NCI-H524 treated with DMSO at 0.1 percent for 48 hours (cell line): ENCODE measurements around the gene PDZD7.

Experiments used
- DNase-seq: peaks from one replicate; lab custom pipeline; 2025; lab: John Stamatoyannopoulos, UW

PDZD7 gene

GRCh38 chr10:101018118-101018599 is 12.8 kb downstream of the PDZD7 start:
- no peak for DNase-seq

DNA sequence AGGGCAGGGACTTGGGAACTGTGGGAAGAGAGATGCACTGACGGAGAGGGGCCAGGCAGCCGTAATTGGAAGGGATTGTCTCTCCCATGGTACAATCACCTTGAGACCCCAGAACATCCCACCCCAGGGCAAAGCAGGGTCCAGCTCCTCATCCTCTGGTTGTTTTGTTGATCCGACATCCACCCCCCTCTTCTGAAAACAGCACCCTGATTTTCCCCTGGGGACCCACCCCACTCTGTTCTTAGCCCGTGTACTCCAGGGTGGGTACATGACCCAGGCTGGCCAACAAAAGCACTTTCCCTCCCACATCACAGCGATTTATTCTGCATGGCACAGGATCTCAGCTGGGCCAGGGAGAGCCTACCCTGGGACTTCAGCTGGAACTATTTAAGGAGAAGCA is 14.1 kb downstream of the PDZD7 start:
- no peak for DNase-seq

GRCh38 chr10:101015582-101015973 is 15.4 kb downstream of the PDZD7 start:
- no peak for DNase-seq

GRCh38 chr10:101014966-101015581 is 15.9 kb downstream of the PDZD7 start:
- DNase-seq: no peak

GRCh38 chr10:101014230-101014884 is 16.6 kb downstream of the PDZD7 start:
- DNase-seq: no peak

DNA sequence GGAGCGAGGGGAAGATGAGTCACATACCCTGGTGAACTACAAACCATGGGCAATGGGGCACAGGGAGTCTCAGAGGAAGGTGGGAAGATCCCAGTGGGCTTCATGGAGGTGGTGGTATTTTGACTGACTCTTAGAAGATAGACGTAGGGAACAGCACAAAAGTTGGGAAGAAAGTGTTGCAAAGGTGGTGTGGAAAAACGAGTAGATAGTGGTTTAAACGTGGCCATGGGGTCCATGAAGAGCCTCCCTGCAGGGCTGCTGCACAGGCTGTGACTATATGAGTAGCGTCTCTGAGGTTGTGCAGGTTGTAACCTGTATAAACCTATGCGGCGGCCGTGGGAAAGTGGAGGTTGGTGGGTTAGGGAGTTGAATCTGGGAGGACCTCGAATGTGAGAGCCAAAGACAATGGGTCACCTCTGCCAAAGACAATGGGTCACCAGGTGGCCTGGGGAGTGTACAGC is 17.5 kb downstream of the PDZD7 start:
- no peak for DNase-seq

GRCh38 chr10:101012525-101013364 is 18.2 kb downstream of the PDZD7 start:
- no peak for DNase-seq

GRCh38 chr10:101011517-101012423 is 19.2 kb downstream of the PDZD7 start:
- no peak for DNase-seq

DNA sequence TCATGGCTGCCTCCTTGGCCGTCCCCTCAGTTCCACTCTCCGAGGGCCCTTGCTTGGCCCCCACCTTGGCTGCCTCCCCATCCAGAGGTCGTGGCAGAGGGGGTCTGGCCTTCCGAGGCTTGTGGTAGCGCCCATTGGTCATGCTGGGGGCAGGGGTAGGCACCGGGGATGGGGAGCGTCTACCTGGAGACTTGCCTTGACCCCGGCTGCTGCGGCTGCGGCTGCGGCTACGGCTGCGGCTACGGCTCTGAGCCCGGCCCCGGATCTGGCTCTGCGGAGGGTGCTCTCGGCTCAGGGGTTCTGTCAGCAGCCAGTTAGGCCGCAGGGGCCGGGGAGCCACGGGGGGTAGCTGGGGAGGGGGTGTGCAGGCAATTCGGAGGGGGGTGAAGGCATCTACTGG is 20.6 kb downstream of the PDZD7 start:
- no peak for DNase-seq

DNA sequence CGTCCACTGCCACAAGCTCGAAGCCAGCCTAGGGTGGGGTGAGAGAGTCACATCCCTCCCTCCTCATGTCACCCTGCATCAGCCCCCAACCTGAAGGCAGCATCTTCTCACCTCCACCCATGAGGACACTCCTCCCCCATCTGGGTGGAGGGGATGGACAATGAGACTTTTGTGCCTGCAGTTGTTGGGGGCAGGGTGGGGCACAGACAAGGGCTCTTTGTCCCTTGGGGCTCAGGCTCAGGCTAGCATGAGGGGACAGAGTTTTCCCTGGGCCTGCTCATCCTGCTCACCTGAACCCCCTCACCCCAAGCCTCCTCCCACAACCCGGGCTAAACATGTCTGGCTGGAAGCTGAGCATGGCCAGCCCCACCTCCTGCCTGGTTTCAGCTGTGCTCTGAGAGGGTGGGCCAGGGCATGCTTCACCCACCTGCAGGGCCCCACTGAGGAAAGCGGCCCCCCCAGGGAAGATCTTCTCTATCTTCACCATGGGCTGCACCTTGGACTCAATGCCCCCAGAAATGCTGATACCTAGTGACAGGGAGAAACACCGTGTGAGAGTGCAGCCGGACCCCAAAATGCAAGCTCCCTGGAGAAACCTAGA is 22.0 kb downstream of the PDZD7 start:
- no peak for DNase-seq

GRCh38 chr10:101007915-101008822 is 22.8 kb downstream of the PDZD7 start:
- no peak for DNase-seq

GRCh38 chr10:101007099-101007711 is 23.7 kb downstream of the PDZD7 start:
- no peak for DNase-seq

DNA sequence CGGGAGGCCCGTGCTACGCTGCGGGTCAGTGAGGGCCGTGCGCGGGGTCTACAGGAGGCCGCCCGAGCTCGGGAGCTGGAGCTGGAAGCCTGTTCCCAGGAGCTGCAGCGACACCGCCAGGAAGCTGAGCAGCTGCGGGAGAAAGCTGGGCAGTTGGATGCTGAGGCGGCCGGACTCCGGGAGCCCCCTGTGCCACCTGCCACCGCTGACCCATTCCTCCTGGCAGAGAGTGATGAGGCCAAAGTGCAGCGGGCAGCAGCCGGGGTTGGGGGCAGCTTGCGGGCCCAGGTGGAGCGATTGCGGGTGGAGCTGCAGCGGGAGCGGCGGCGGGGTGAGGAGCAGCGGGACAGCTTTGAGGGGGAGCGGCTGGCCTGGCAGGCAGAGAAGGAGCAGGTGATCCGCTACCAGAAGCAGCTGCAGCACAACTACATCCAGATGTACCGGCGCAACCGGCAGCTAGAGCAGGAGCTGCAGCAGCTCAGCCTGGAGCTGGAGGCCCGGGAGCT is 24.3 kb downstream of the PDZD7 start:
- no peak for DNase-seq

DNA sequence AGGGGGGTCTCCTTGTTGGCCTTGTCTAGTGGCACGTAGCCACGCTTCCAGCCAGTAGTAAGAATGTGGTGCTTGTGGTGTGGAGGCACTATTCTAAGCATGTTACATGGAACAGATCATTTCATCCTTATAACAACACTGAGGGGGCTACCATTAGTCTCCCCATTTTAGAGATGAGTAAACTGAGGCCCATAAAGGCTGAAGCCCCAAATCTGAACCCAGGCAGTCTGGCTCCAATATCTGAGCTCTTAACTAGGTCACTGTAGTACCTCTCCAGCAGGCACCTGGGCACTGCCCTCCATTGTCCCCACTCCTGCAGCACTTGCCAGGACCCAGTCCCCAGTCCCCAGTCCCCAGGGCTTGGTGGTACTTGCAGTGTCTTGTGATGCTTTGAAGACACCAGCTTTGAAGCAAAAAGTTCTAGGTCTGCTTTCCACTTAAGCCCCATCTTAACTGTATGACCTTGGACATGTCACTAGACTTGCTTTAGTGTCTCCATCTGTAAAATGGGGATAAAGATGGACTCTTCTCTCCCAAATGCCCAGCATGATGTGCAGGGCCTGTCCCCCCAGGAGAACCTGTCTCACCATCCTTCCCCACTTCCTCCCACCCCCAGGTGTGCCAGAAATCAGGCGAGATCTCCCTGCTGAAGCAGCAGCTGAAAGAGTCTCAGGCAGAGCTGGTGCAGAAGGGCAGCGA is 24.9 kb downstream of the PDZD7 start:
- DNase-seq: no peak

DNA sequence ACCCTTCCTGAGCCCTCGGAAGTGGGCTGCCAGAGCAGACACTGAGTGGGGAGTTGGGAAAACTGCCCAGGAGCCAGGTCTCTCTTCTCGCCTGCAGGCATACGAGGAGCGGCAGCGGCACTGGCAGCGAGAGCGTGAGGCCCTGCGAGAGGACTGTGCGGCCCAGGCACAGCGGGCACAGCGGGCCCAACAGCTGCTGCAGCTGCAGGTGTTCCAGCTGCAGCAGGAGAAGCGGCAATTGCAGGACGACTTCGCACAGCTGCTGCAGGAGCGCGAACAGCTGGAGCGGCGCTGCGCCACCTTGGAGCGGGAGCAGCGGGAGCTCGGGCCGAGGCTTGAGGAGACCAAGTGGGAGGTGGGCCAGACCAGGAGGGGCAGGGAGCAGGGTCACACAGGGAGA is 25.6 kb downstream of the PDZD7 start:
- DNase-seq: no peak

- no peak for DNase-seq
Measured at GRCh38 chr10:101003639-101004206, 27.2 kb downstream of the PDZD7 start.

GRCh38 chr10:101002456-101002855 is 28.5 kb downstream of the PDZD7 start:
- no peak for DNase-seq

DNA sequence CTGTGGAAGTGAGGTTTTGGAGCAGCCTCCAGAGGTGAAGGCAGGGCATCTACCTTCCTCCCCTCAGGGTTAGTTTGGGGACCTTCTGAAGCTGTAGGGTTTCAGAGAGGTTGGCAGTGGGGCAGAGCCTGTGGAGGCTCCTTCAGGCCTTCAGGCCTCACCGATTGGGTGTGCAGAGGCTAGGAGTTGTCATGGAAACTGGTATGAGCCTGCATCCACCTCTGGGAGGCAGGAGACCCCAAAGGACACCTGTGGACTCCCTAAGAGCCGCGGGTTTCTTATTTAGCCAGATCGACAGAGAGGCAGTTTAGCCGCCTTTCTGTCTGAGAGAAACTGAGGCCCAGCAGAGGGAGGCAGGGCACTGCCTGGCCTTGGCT is 29.3 kb downstream of the PDZD7 start:
- DNase-seq: no peak
